HepG2 (cell line): ENCODE measurements around the gene CPLX3. TPM values are rescaled to one million over a fixed set of nuclear protein-coding genes. Genes with fewer than 3 reads are reported as not detected.

Source experiments
- ARID4A ChIP-seq: sonication (generic); formaldehyde crosslinking; IDR thresholded peaks from 2 replicates; pipeline ENCODE4 v1.5.0; 2020; ENCODE audit warnings: mild to moderate bottlenecking, missing genetic modification reagents, borderline replicate concordance
- FOXC1 ChIP-seq: sonication (generic); formaldehyde crosslinking; IDR thresholded peaks from 2 replicates; pipeline ENCODE4 v1.8.0; 2022; ENCODE audit warnings: mild to moderate bottlenecking, missing genetic modification reagents, borderline replicate concordance
- GABPB1 ChIP-seq: IDR thresholded peaks from 2 replicates; pipeline ENCODE4 v1.6.1; 2016; ENCODE audit warnings: mild to moderate bottlenecking, missing genetic modification reagents, moderate library complexity, missing compliant biosample characterization
- NFE2L1 ChIP-seq: sonication (generic); formaldehyde crosslinking; IDR thresholded peaks from 2 replicates; pipeline ENCODE4 v1.4.0; 2020; ENCODE audit warnings: missing genetic modification reagents, mild to moderate bottlenecking, borderline replicate concordance
- RAD51 ChIP-seq: fragments of 450-650 bp; IDR thresholded peaks from 2 replicates; pipeline ENCODE4 v1.6.1; 2016; ENCODE audit warnings: borderline replicate concordance
- SAP130 ChIP-seq: IDR thresholded peaks from 2 replicates; pipeline ENCODE4 v1.6.1; 2016; ENCODE audit warnings: low read depth
- ZBTB40 ChIP-seq, 2 experiments: fragments of 450-650 bp in 1 of 2; sonication (generic) in 1 of 2; formaldehyde crosslinking in 1 of 2; IDR thresholded peaks; 2 replicates each; pipeline versions ENCODE4 v1.6.1 to v1.8.0; 2016 to 2022; ENCODE audit warnings: antibody characterized with exemption in 1 of 2, mild to moderate bottlenecking in 1 of 2, missing genetic modification reagents in 1 of 2
- ZFY ChIP-seq: sonication (generic); formaldehyde crosslinking; IDR thresholded peaks from 2 replicates; pipeline ENCODE4 v1.4.0; 2020; ENCODE audit warnings: missing genetic modification reagents
- ZNF574 ChIP-seq: sonication (generic); formaldehyde crosslinking; IDR thresholded peaks from 2 replicates; pipeline ENCODE4 v1.4.0; 2020; ENCODE audit warnings: missing genetic modification reagents
- ZNF768 ChIP-seq: sonication (generic); formaldehyde crosslinking; IDR thresholded peaks from 2 replicates; pipeline ENCODE4 v1.4.0; 2020; ENCODE audit warnings: missing genetic modification reagents
- polyA plus RNA-seq, 8 experiments: library from polyadenylated mRNA; depleted of rRNA in 3 of 8; stranded (reverse) in 7 of 8; unstranded in 1 of 8; fragments of >200 nt; fragmentation: Illumina TruSeq in 4 of 8; extraction: Trizol in 4 of 8; gene quantifications; 2 replicates each; pipeline versions ENCODE4 v1.2.1 to v1.2.3, GENCODE V29; 2011 to 2016; ENCODE audit warnings: low read depth in 4 of 8, missing spikeins in 1 of 8, mixed read lengths in 1 of 8; ENCODE audit not compliant: insufficient read depth in 1 of 8
- total RNA-seq, 5 experiments: library from RNA; depleted of rRNA; stranded (reverse); fragments of >200 nt; fragmentation: Illumina TruSeq; extraction: Trizol; gene quantifications; 2 replicates each; pipeline ENCODE4 v1.2.3, GENCODE V29; 2016; ENCODE audit warnings: low read depth in 1 of 5

CPLX3 gene
- total and polyA plus RNA-seq, 2 of the 13 experiments (the other 11 are each of a cell fraction or from before 2014, with no cell fraction given), result not detected

GRCh38 chr15:74781431-74782258 is 44.8 kb upstream of the CPLX3 start, which contains the start of gene CSK (continued):
- TF ChIP-seq ARID4A (CRISPR knock-in tag), result peak; percentile 35; the same call in 1 of the 2 replicates
- no peak for TF ChIP-seq NFE2L1 (CRISPR knock-in tag)
- TF ChIP-seq RAD51, result no peak
- peak; percentile 35 for TF ChIP-seq GABPB1
- TF ChIP-seq ZNF574 (CRISPR knock-in tag), result peak; percentile 61
- TF ChIP-seq ZNF768, result peak; percentile 84; the same call in 1 of the 2 replicates
- 0 out of 2 replicates have a peak, but pooled peaks have one; percentile 44 for TF ChIP-seq FOXC1 (CRISPR knock-in tag)
- peak; percentile 38 for TF ChIP-seq SAP130
- TF ChIP-seq ZFY (CRISPR knock-in tag), result peak; percentile 83
- TF ChIP-seq ZBTB40 (IDR thresholded peaks at IDR 0.05), result no peak
- peak; percentile 9; the same call in 1 of the 2 replicates for TF ChIP-seq ZBTB40 (CRISPR knock-in tag; IDR thresholded peaks at IDR 0.05)
